H1 (cell line): Measurements from ENCODE around the gene APLP2. TPM values are rescaled to one million over a fixed set of nuclear protein-coding genes. Genes with fewer than 3 reads are reported as not detected.

Experiments used
- CTCF ChIA-PET: fragments of 300-600 bp; sonication (Branson Sonifier 250); formaldehyde crosslinking; loops from one replicate; lab custom pipeline; 2021; ENCODE audit not compliant: partially characterized antibody; lab: Charles Lee
- POLR2A ChIA-PET: fragments of 300-600 bp; sonication (Branson Sonifier 250); formaldehyde crosslinking; loops from one replicate; lab custom pipeline; 2021; ENCODE audit warnings: inconsistent platforms; ENCODE audit not compliant: partially characterized antibody; lab: Charles Lee
- DNase-seq, 2 experiments: peaks; one replicate each; pipeline versions ENCODE4 v3.0.0 to v3.0.0-alpha.2; 2010 to 2022; ENCODE audit warnings: low spot score in 2 of 2, low read depth in 1 of 2, mixed read lengths in 1 of 2
- FAIRE-seq: peaks from 2 replicates; lab custom pipeline; 2011; peaks lifted over from hg19 to GRCh38; lab: Jason Lieb, UNC
- H2AFZ ChIP-seq: 2 replicates; pipeline ENCODE4 v1.8.1; 2012; ENCODE audit warnings: low read length, inconsistent platforms
- H2AK5ac ChIP-seq: 2 replicates; pipeline ENCODE4 v1.6.1; 2013; ENCODE audit warnings: low read depth, low read length
- H2BK120ac ChIP-seq: replicated peaks from 2 replicates; pipeline ENCODE3; 2013; ENCODE audit warnings: low read depth, low read length, inconsistent platforms
- H2BK12ac ChIP-seq: 2 replicates; pipeline ENCODE4 v1.6.1; 2013; ENCODE audit warnings: low read depth, low read length
- H2BK15ac ChIP-seq: 2 replicates; pipeline ENCODE4 v1.6.1; 2013; ENCODE audit warnings: low read length
- H2BK20ac ChIP-seq: 2 replicates; pipeline ENCODE4 v1.6.1; 2013; ENCODE audit warnings: low read length
- H2BK5ac ChIP-seq: 2 replicates; pipeline ENCODE4 v1.6.1; 2013; ENCODE audit warnings: low read depth, low read length
- H3K14ac ChIP-seq: 2 replicates; pipeline ENCODE4 v1.6.1; 2013; ENCODE audit warnings: inconsistent platforms; ENCODE audit not compliant: insufficient read length
- H3K18ac ChIP-seq: 2 replicates; pipeline ENCODE4 v1.6.1; 2013; ENCODE audit warnings: low read length; ENCODE audit errors: extremely low read depth
- H3K23ac ChIP-seq: 2 replicates; pipeline ENCODE4 v1.6.1; 2013; ENCODE audit warnings: inconsistent platforms; ENCODE audit not compliant: insufficient read length
- H3K23me2 ChIP-seq: 2 replicates; pipeline ENCODE4 v1.6.1; 2013; ENCODE audit warnings: low read depth, low read length
- H3K27ac ChIP-seq: 2 replicates; pipeline ENCODE4 v1.6.1; 2011; ENCODE audit warnings: low read depth, low read length, inconsistent platforms
- H3K27me3 ChIP-seq, 4 experiments: replicated peaks in 1 of 4; 1 replicate in 1 of 4; 2 replicates in 3 of 4; pipeline versions ENCODE4 v1.6.1 to v1.8.1; 2011 to 2013; ENCODE audit warnings: low read length in 3 of 4, mild to moderate bottlenecking in 3 of 4, inconsistent platforms in 2 of 4, mixed read lengths in 2 of 4, moderate library complexity in 1 of 4; ENCODE audit not compliant: control insufficient read depth in 3 of 4, insufficient read depth in 3 of 4; ENCODE audit errors: extremely low read depth in 1 of 4
- H3K36me3 ChIP-seq, 4 experiments: 2 replicates each; pipeline versions ENCODE4 v1.6.1 to v1.8.1; 2011 to 2013; ENCODE audit warnings: mild to moderate bottlenecking in 4 of 4, low read length in 3 of 4, moderate library complexity in 2 of 4, control low read depth in 1 of 4, inconsistent platforms in 1 of 4; ENCODE audit not compliant: insufficient read depth in 4 of 4, control insufficient read depth in 2 of 4
- H3K4ac ChIP-seq: replicated peaks from 2 replicates; pipeline ENCODE3; 2013; ENCODE audit warnings: low read length, low read depth, mixed read lengths, inconsistent platforms; ENCODE audit not compliant: insufficient read length
- H3K4me1 ChIP-seq, 4 experiments: replicated peaks in 1 of 4; 1 replicate in 1 of 4; 2 replicates in 3 of 4; pipeline versions ENCODE4 v1.6.1 to v1.8.1; 2011 to 2013; ENCODE audit warnings: low read length in 3 of 4, inconsistent platforms in 2 of 4, mixed read lengths in 1 of 4; ENCODE audit not compliant: insufficient read depth in 4 of 4, control insufficient read depth in 3 of 4
- H3K4me2 ChIP-seq, 2 experiments: 2 replicates each; pipeline versions ENCODE4 v1.6.1 to v1.8.1; 2011 to 2013; ENCODE audit warnings: low read depth in 2 of 2, low read length in 2 of 2, control low read depth in 1 of 2, inconsistent platforms in 1 of 2, mild to moderate bottlenecking in 1 of 2; ENCODE audit not compliant: insufficient read depth in 1 of 2
- H3K4me3 ChIP-seq, 4 experiments: fragments of 200-600, 300-600 bp in 1 of 4; sonication (generic), shearing (Covaris generic), sonication (Bioruptor Twin) in 1 of 4; 2 replicates each; pipeline versions ENCODE4 v1.5.1 to v1.8.1; 2011 to 2016; ENCODE audit warnings: low read length in 4 of 4, low read depth in 3 of 4, control low read depth in 2 of 4, inconsistent platforms in 2 of 4, mild to moderate bottlenecking in 2 of 4, mixed read lengths in 1 of 4, moderate library complexity in 1 of 4; ENCODE audit not compliant: insufficient read depth in 2 of 4; ENCODE audit errors: extremely low read depth in 1 of 4
- H3K56ac ChIP-seq: replicated peaks from 2 replicates; pipeline ENCODE3; 2013; ENCODE audit warnings: low read depth, mild to moderate bottlenecking, mixed read lengths, low read length, inconsistent platforms; ENCODE audit not compliant: insufficient read length
- H3K79me1 ChIP-seq: 2 replicates; pipeline ENCODE4 v1.6.1; 2013; ENCODE audit warnings: low read depth, low read length, control low read depth
- H3K79me2 ChIP-seq, 2 experiments: 2 replicates each; pipeline versions ENCODE4 v1.6.1 to v1.8.1; 2012 to 2013; ENCODE audit warnings: low read length in 2 of 2, mild to moderate bottlenecking in 2 of 2, inconsistent platforms in 1 of 2; ENCODE audit not compliant: insufficient read depth in 2 of 2, control insufficient read depth in 1 of 2
- H3K9ac ChIP-seq, 4 experiments: replicated peaks in 1 of 4; 1 replicate in 1 of 4; 2 replicates in 3 of 4; pipeline versions ENCODE4 v1.6.1 to v1.8.1; 2011 to 2013; ENCODE audit warnings: low read depth in 3 of 4, low read length in 3 of 4, control low read depth in 2 of 4, mild to moderate bottlenecking in 2 of 4, moderate library complexity in 2 of 4, inconsistent platforms in 1 of 4; ENCODE audit errors: extremely low read depth in 1 of 4
- H3K9me3 ChIP-seq, 2 experiments: 2 replicates each; pipeline versions ENCODE4 v1.6.1 to v1.8.1; 2012 to 2013; ENCODE audit warnings: mild to moderate bottlenecking in 2 of 2, moderate library complexity in 2 of 2, control low read depth in 1 of 2, inconsistent platforms in 1 of 2, low read depth in 1 of 2, low read length in 1 of 2, mixed read lengths in 1 of 2; ENCODE audit not compliant: insufficient read depth in 2 of 2
- H4K20me1 ChIP-seq, 2 experiments: replicated peaks in 1 of 2; 2 replicates each; pipeline versions ENCODE3 to v1.8.1; 2011 to 2013; ENCODE audit warnings: inconsistent platforms in 2 of 2, low read length in 2 of 2, mild to moderate bottlenecking in 1 of 2; ENCODE audit not compliant: insufficient read depth in 2 of 2, control insufficient read depth in 1 of 2
- H4K5ac ChIP-seq: 2 replicates; pipeline ENCODE4 v1.6.1; 2013; ENCODE audit warnings: low read length, low read depth, mixed read lengths, inconsistent platforms; ENCODE audit not compliant: insufficient read length
- H4K8ac ChIP-seq: 2 replicates; pipeline ENCODE4 v1.8.0; 2013; ENCODE audit warnings: mild to moderate bottlenecking, moderate library complexity, low read length, inconsistent platforms; ENCODE audit not compliant: insufficient read depth; ENCODE audit errors: extremely low read depth
- H4K91ac ChIP-seq: replicated peaks from 2 replicates; pipeline ENCODE3; 2013; ENCODE audit warnings: low read length, mixed read lengths, inconsistent platforms; ENCODE audit not compliant: insufficient read length
- CHD2 ChIP-seq: IDR thresholded peaks from 2 replicates; pipeline ENCODE4 v1.6.1; 2012; ENCODE audit warnings: low read length, improper control_type of control experiment
- TEAD4 ChIP-seq: IDR thresholded peaks from 2 replicates; pipeline ENCODE4 v1.6.1; 2012; ENCODE audit warnings: low read depth, low read length, inconsistent platforms, mixed read lengths
- WGBS, 2 experiments: shearing (Covaris generic) in 1 of 2; methylation state at CpG; one replicate each; pipeline versions ENCODE4 v1.1.6 to v1.1.7; 2013 to 2015; ENCODE audit warnings: low lambda C conversion rate in 2 of 2, mixed read lengths in 2 of 2, inconsistent platforms in 1 of 2, low coverage in 1 of 2, missing lambda C conversion rate in 1 of 2; ENCODE audit not compliant: insufficient replicate concordance in 2 of 2, insufficient coverage in 1 of 2, insufficient read length in 1 of 2; ENCODE audit errors: extremely low coverage in 1 of 2, missing lambda C conversion rate in 1 of 2; 5-methylcytosine and 5-hydroxymethylcytosine counted together
- polyA plus RNA-seq, 7 experiments: library from polyadenylated mRNA; depleted of rRNA in 3 of 7; stranded (reverse) in 5 of 7; unstranded in 2 of 7; fragments of >200 nt in 5 of 7; fragments of 200-250 nt in 2 of 7; gene quantifications; 1 replicate in 5 of 7; 2 replicates in 1 of 7; 4 replicates in 1 of 7; pipeline versions ENCODE4 v1.2.1 to v1.2.3, GENCODE V29; 2011 to 2013; ENCODE audit warnings: missing spikeins in 2 of 7, mixed read lengths in 2 of 7
- total RNA-seq: library from RNA; stranded (reverse); fragmentation: NEBNext Ultra II Directional; extraction: Animal tissue kit (Norgen Biotek cat#: 25700); gene quantifications from 2 replicates; pipeline ENCODE4 v1.2.1, GENCODE V29; 2021

APLP2 gene
- total and polyA plus RNA-seq, 2 of the 8 experiments (the other 6 are each of a cell fraction or from before 2014, with no cell fraction given): 222 to 315 TPM

GRCh38 chr11:130144141-130144540, 74.4 kb downstream of the APLP2 start:
- Histone ChIP-seq H2AK5ac (no peak overlapping the region), H3K9me3 (no peaks in the 10 kb centered on the region), H2BK5ac (no peak overlapping the region), H3K18ac (no peak overlapping the region), H3K27ac (peak overlapping the region; percentile 23; the same call in 1 of the 2 replicates), H2AFZ (no peak overlapping the region), H4K8ac (no peak overlapping the region), H3K4me3 (no peak overlapping the region), H3K9ac (no peak overlapping the region), H3K27me3 (no peaks in the 10 kb centered on the region), H3K4ac (no peak overlapping the region), H2BK20ac (no peak overlapping the region), H3K23ac (no peak overlapping the region), H4K91ac (no peak overlapping the region), H4K5ac (no peak overlapping the region), H3K4me1 (peaks cover 0 to 15% (median 7%) of the 10 kb centered on the region in 4 experiments; a peak in 5 of 7 replicates), H3K79me1 (no peaks in the 10 kb centered on the region; the same call in 1 of the 2 replicates), H4K20me1 (peaks cover 2 to 11% of the 10 kb centered on the region in 2 experiments), H3K79me2 (no peaks in the 10 kb centered on the region), H3K4me2 (no peak overlapping the region), H2BK15ac (no peak overlapping the region), H3K36me3 (peaks cover 21 to 64% (median 35%) of the 10 kb centered on the region in 4 experiments), H2BK12ac (no peak overlapping the region), H2BK120ac (no peak overlapping the region), H3K23me2 (no peaks in the 10 kb centered on the region), H3K56ac (no peak overlapping the region), H3K14ac (no peak overlapping the region)
- ChIA-PET POLR2A (no interaction called here), CTCF (interaction anchor here (0.8 to 3.6 kb wide), 8 partner anchors 10 to 285 kb away, joined by 3 to 60 read pairs (median 5); no protein-coding TSS in a partner anchor)
- no peak for DNase-seq
- FAIRE-seq: no peak
- WGBS, 2 experiments: 93% methylated on average over 10 of the region's 10 CpGs; no CpG with 5 or more reads in 1 of the 2 experiments
- TF ChIP-seq CHD2 (no peak), TEAD4 (no peak)
